PC-3 (cell line): ENCODE measurements around the gene FSIP1.

Experiments used
- EZH2 ChIP-seq: fragments of 300-600 bp; sonication (generic); IDR thresholded peaks from one replicate; pipeline ENCODE4 v1.6.1; 2017; ENCODE audit warnings: antibody characterized with exemption, mild to moderate bottlenecking, low read length; ENCODE audit not compliant: unreplicated experiment
- EZH2phosphoT487 ChIP-seq: fragments of 300-600 bp; sonication (generic); IDR thresholded peaks from 2 replicates; pipeline ENCODE4 v1.6.1; 2018; ENCODE audit warnings: mild to moderate bottlenecking, antibody characterized with exemption, low read length, borderline replicate concordance
- TF ChIP-seq, protein P1 (sequence below): fragments of 300-600 bp; sonication (generic); conservative IDR thresholded peaks from 2 replicates; pipeline ENCODE4 v1.5.1; 2017; ENCODE audit warnings: antibody characterized with exemption, low read depth, mild to moderate bottlenecking, low read length

DNA sequence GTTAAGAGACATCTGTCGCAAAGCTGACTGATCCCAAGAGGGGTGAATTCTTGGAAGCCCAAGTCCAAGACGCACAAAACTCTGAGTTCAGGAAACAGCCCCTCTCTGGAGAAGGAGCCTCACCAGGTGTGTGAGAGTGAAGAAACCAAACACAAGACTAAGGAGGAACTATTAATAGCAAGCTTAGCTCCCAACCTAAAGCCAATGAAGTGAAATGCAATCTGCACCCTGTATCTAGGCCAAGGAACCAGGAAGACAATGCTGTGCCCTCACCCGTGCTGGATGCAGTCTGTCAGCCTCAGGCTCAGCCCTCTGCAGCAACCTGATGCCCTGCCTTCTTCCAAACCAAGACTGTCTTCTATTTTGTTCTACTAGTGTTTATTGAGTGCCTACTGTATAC lies 224.2 kb downstream of the FSIP1 start:
- TF ChIP-seq EZH2 = no peak
- TF ChIP-seq, protein P1, sequence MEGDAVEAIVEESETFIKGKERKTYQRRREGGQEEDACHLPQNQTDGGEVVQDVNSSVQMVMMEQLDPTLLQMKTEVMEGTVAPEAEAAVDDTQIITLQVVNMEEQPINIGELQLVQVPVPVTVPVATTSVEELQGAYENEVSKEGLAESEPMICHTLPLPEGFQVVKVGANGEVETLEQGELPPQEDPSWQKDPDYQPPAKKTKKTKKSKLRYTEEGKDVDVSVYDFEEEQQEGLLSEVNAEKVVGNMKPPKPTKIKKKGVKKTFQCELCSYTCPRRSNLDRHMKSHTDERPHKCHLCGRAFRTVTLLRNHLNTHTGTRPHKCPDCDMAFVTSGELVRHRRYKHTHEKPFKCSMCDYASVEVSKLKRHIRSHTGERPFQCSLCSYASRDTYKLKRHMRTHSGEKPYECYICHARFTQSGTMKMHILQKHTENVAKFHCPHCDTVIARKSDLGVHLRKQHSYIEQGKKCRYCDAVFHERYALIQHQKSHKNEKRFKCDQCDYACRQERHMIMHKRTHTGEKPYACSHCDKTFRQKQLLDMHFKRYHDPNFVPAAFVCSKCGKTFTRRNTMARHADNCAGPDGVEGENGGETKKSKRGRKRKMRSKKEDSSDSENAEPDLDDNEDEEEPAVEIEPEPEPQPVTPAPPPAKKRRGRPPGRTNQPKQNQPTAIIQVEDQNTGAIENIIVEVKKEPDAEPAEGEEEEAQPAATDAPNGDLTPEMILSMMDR = no peak
- TF ChIP-seq EZH2phosphoT487 = no peak
